CD14-positive monocyte (primary cell): ENCODE data around the gene MEAF6. TPM values are rescaled to one million over a fixed set of nuclear protein-coding genes. Genes with fewer than 3 reads are reported as not detected.

ENCODE experiments used
- DNase-seq, 3 donors: peaks; one replicate each; pipeline ENCODE4 v3.0.0-alpha.2; 2011 to 2022
- H2AFZ ChIP-seq: 2 replicates; pipeline ENCODE4 v1.6.0; 2012; ENCODE audit warnings: mild to moderate bottlenecking, low read depth, low read length, inconsistent platforms; ENCODE audit not compliant: insufficient read depth, poor library complexity, severe bottlenecking
- H3K27ac ChIP-seq, 2 donors: 1 replicate in 1 of 2; 2 replicates in 1 of 2; pipeline ENCODE4 v1.5.1; 2012 to 2013; ENCODE audit warnings: low read length in 2 of 2, control low read depth in 1 of 2, inconsistent platforms in 1 of 2, low read depth in 1 of 2, mild to moderate bottlenecking in 1 of 2
- H3K27me3 ChIP-seq, 2 donors: one replicate each; pipeline versions ENCODE4 v1.6.0 to v1.6.1; 2011 to 2013; ENCODE audit warnings: low read length in 2 of 2; ENCODE audit not compliant: control insufficient read depth in 2 of 2, insufficient read depth in 2 of 2
- H3K36me3 ChIP-seq, 2 donors: replicated peaks in 1 of 2; 1 replicate in 1 of 2; 2 replicates in 1 of 2; pipeline versions ENCODE4 v1.5.1 to v1.6.1; 2012 to 2013; ENCODE audit warnings: low read length in 2 of 2, control low read depth in 1 of 2, inconsistent platforms in 1 of 2, mild to moderate bottlenecking in 1 of 2; ENCODE audit not compliant: insufficient read depth in 2 of 2, control insufficient read depth in 1 of 2
- H3K4me1 ChIP-seq, 2 donors: 1 replicate in 1 of 2; 2 replicates in 1 of 2; pipeline versions ENCODE4 v1.5.1 to v1.6.1; 2012 to 2013; ENCODE audit warnings: low read length in 2 of 2, control low read depth in 1 of 2, inconsistent platforms in 1 of 2, mild to moderate bottlenecking in 1 of 2, moderate library complexity in 1 of 2; ENCODE audit not compliant: insufficient read depth in 2 of 2, control insufficient read depth in 1 of 2
- H3K4me2 ChIP-seq: replicated peaks from 2 replicates; pipeline ENCODE3; 2012; ENCODE audit warnings: low read length, moderate library complexity, mild to moderate bottlenecking; ENCODE audit not compliant: poor library complexity, severe bottlenecking; ENCODE audit errors: extremely low read depth
- H3K4me3 ChIP-seq, 3 experiments: fragments of 200-600 bp in 1 of 3; sonication (generic) in 1 of 3; replicated peaks in 1 of 3; 1 replicate in 2 of 3; 2 replicates in 1 of 3; pipeline ENCODE4 v1.5.1; 2011 to 2013; ENCODE audit warnings: low read length in 3 of 3, mild to moderate bottlenecking in 3 of 3, control low read depth in 2 of 3, low read depth in 2 of 3, inconsistent platforms in 1 of 3, moderate library complexity in 1 of 3
- H3K79me2 ChIP-seq: 2 replicates; pipeline ENCODE4 v1.6.0; 2012; ENCODE audit warnings: mild to moderate bottlenecking, control low read depth, inconsistent platforms, low read length, moderate library complexity; ENCODE audit not compliant: insufficient read depth
- H3K9ac ChIP-seq: 2 replicates; pipeline ENCODE4 v1.6.0; 2017; ENCODE audit warnings: low read length, mild to moderate bottlenecking; ENCODE audit not compliant: insufficient read depth, poor library complexity, severe bottlenecking
- H3K9me3 ChIP-seq, 2 donors: replicated peaks in 1 of 2; 1 replicate in 1 of 2; 2 replicates in 1 of 2; pipeline versions ENCODE4 v1.5.1 to v1.6.1; 2012 to 2013; ENCODE audit warnings: low read length in 2 of 2, control low read depth in 1 of 2; ENCODE audit not compliant: control insufficient read depth in 1 of 2, insufficient read depth in 1 of 2
- H4K20me1 ChIP-seq: 2 replicates; pipeline ENCODE4 v1.6.0; 2012; ENCODE audit warnings: mild to moderate bottlenecking, low read length, control low read depth, moderate library complexity; ENCODE audit not compliant: insufficient read depth
- H3K27ac Mint-ChIP-seq, 7 donors: one replicate each; pipeline ENCODE4 v1.8.0; 2020; ENCODE audit warnings: mild to moderate bottlenecking in 7 of 7, mixed read lengths in 7 of 7, moderate library complexity in 6 of 7, inconsistent platforms in 2 of 7
- H3K27me3 Mint-ChIP-seq, 3 donors: one replicate each; pipeline ENCODE4 v1.8.0; 2021 to 2022; ENCODE audit warnings: low read depth in 3 of 3, mild to moderate bottlenecking in 3 of 3, mixed read lengths in 3 of 3, moderate library complexity in 3 of 3, inconsistent platforms in 1 of 3
- H3K36me3 Mint-ChIP-seq, 2 donors: one replicate each; pipeline ENCODE4 v1.8.0; 2020; ENCODE audit warnings: mixed read lengths in 2 of 2, inconsistent platforms in 1 of 2, mild to moderate bottlenecking in 1 of 2
- H3K4me1 Mint-ChIP-seq: one replicate; pipeline ENCODE4 v1.8.0; 2020; ENCODE audit warnings: mild to moderate bottlenecking, mixed read lengths
- H3K4me3 Mint-ChIP-seq, 2 donors: one replicate each; pipeline ENCODE4 v1.8.0; 2020; ENCODE audit warnings: mild to moderate bottlenecking in 2 of 2, mixed read lengths in 2 of 2, moderate library complexity in 1 of 2
- H3K9me3 Mint-ChIP-seq, 7 donors: one replicate each; pipeline ENCODE4 v1.8.0; 2020 to 2022; ENCODE audit warnings: mixed read lengths in 7 of 7, mild to moderate bottlenecking in 6 of 7, moderate library complexity in 6 of 7, inconsistent platforms in 2 of 7
- CTCF ChIP-seq: fragments of 200-600 bp; IDR thresholded peaks from one replicate; pipeline ENCODE4 v1.8.0; 2022; ENCODE audit warnings: antibody characterized with exemption, mild to moderate bottlenecking
- WGBS: methylation state at CpG from one replicate; pipeline ENCODE4 v1.1.5; 2013; ENCODE audit warnings: missing lambda C conversion rate; ENCODE audit not compliant: insufficient coverage; 5-methylcytosine and 5-hydroxymethylcytosine counted together
- intact Hi-C, 2 donors: fragments of 100-400 bp; cut with micrococcal nuclease; formaldehyde crosslinking; loops; one replicate each; pipeline versions ENCODE4 v1.15.0 to v1.15.1; 2023
- polyA plus RNA-seq, 3 donors: library from polyadenylated mRNA; depleted of rRNA in 1 of 3; unstranded in 2 of 3; stranded (reverse) in 1 of 3; fragments of 300-500 nt in 2 of 3; fragments of >200 nt in 1 of 3; fragmentation: Illumina TruSeq in 2 of 3; gene quantifications; 1 replicate in 2 of 3; 2 replicates in 1 of 3; pipeline ENCODE4 v1.2.3, GENCODE V29; 2012 to 2021

MEAF6 gene
- polyA plus RNA-seq, 3 donors: 56.7 to 99.8 (median 79.2) TPM

DNA sequence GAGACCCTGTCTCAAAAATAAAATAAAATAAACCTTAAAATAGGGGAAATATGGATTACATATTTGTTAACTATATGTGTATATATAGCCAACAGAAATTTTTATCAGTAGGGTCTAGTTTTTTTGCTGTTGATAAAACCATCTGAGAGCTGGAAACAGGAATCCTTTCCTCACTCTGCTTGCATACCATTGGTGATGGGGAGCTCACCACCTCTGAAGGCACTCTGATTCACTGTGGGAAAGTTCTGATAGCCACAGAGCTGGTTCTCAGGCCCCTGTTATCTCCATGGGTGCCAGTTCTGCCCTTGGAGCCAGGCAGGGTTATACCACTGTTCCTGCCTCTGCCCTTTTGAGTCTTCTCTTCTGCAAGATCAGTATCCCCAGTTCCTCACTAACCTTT is 58.0 kb downstream of the MEAF6 start:
- Mint-ChIP-seq H3K36me3 (peaks cover 0 to 2% of the 10 kb centered on the region in 2 donors), H3K4me1 (peaks cover 13% of the 10 kb centered on the region), H3K4me3 (no peak overlapping the region), H3K27me3 (peaks cover 0 to 4% (median 0%) of the 10 kb centered on the region in 3 donors), H3K27ac (peak overlapping the region in 4 of 7 donors; percentile 10 to 78 (median 38)), H3K9me3 (no peaks in the 10 kb centered on the region)
- peaks cover 10 to 13% of the 10 kb centered on the region in 2 donors for H3K4me1 ChIP-seq
- no peak overlapping the region for H3K27ac ChIP-seq
- no peaks in the 10 kb centered on the region for H3K27me3 ChIP-seq
- intact Hi-C loops: loop anchor here (5.0 to 10.0 kb wide), 2 partner anchors 226 to 228 kb away; no protein-coding TSS in a partner anchor
- H3K4me3 ChIP-seq: no peak overlapping the region
- H3K9me3 ChIP-seq: no peaks in the 10 kb centered on the region
- H4K20me1 ChIP-seq: no peaks in the 10 kb centered on the region
- H3K79me2 ChIP-seq: no peaks in the 10 kb centered on the region
- no peak overlapping the region for H3K9ac ChIP-seq
- TF ChIP-seq CTCF: no peak
- no peak overlapping the region for H3K4me2 ChIP-seq
- DNase-seq: no peak
- no peak overlapping the region for H2AFZ ChIP-seq
- no peaks in the 10 kb centered on the region for H3K36me3 ChIP-seq

GRCh38 chr1:37455516-37455915 is 59.0 kb downstream of the MEAF6 start:
- no peaks in the 10 kb centered on the region for H3K27me3 ChIP-seq
- peak overlapping the region; percentile 75 to 86 for H3K4me3 Mint-ChIP-seq
- no peaks in the 10 kb centered on the region for H3K9me3 Mint-ChIP-seq
- peak overlapping the region in 1 of 2 donors; percentile 61 for H3K27ac ChIP-seq
- peak overlapping the region; percentile 65 for H2AFZ ChIP-seq
- peak overlapping the region; percentile 71 for H3K4me2 ChIP-seq
- H4K20me1 ChIP-seq: no peaks in the 10 kb centered on the region
- H3K27ac Mint-ChIP-seq: peak overlapping the region; percentile 33 to 95 (median 91)
- H3K36me3 ChIP-seq: no peaks in the 10 kb centered on the region
- no peak for DNase-seq
- H3K4me1 ChIP-seq: peaks cover 10 to 17% of the 10 kb centered on the region in 2 donors
- no peaks in the 10 kb centered on the region for H3K9me3 ChIP-seq
- peak overlapping the region in 1 of 3 experiments; percentile 65 for H3K4me3 ChIP-seq
- peaks cover 0 to 2% of the 10 kb centered on the region in 2 donors for H3K36me3 Mint-ChIP-seq
- no peaks in the 10 kb centered on the region for H3K79me2 ChIP-seq
- TF ChIP-seq CTCF: no peak
- peaks cover 0 to 4% (median 0%) of the 10 kb centered on the region in 3 donors for H3K27me3 Mint-ChIP-seq
- intact Hi-C loops: loop anchor here (1.0 to 10.0 kb wide), 3 partner anchors 32 to 229 kb away; no protein-coding TSS in a partner anchor
- peaks cover 13% of the 10 kb centered on the region for H3K4me1 Mint-ChIP-seq
- WGBS: no CpG with 5 or more reads among the region's 10 CpGs
- H3K9ac ChIP-seq: no peak overlapping the region
